ENCODE data around the gene FRY.

The FRY gene

GRCh38 chr13:32200741-32201140 lies 169.2 kb downstream of the FRY start:
- H3K36me3 ChIP-seq = no peaks in the 10 kb centered on the region
- DNase-seq = no peak
- TF ChIP-seq CTCF (IDR thresholded peaks at IDR 0.05; ENCODE audit: low read depth, low read length) = no peak

GRCh38 chr13:32201809-32202208 lies 170.2 kb downstream of the FRY start:
- no peak overlapping the region for H3K4me3 ChIP-seq (ENCODE audit: low read depth, low read length)
- no peaks in the 10 kb centered on the region for H3K36me3 ChIP-seq
- no peaks in the 10 kb centered on the region for H3K9me3 ChIP-seq (ENCODE audit: severe bottlenecking)
- no peaks in the 10 kb centered on the region for H3K27me3 ChIP-seq (ENCODE audit: insufficient read depth, low read depth, severe bottlenecking)
- no peak overlapping the region for H3K27ac ChIP-seq
- no peak for DNase-seq
- no peak for TF ChIP-seq CTCF (IDR thresholded peaks at IDR 0.05; ENCODE audit: low read depth, low read length)

More at GRCh38 chr13:32200741-32201140, 169.2 kb downstream of the FRY start:
- H3K4me3 ChIP-seq (ENCODE audit: low read depth, low read length) = no peak overlapping the region
- no peaks in the 10 kb centered on the region for H3K9me3 ChIP-seq (ENCODE audit: severe bottlenecking)
- H3K27ac ChIP-seq = no peak overlapping the region
- H3K27me3 ChIP-seq (ENCODE audit: insufficient read depth, low read depth, severe bottlenecking) = no peaks in the 10 kb centered on the region

GRCh38 chr13:32202268-32202667 lies 170.7 kb downstream of the FRY start:
- no peak for DNase-seq
- H3K36me3 ChIP-seq = no peaks in the 10 kb centered on the region
- TF ChIP-seq CTCF (IDR thresholded peaks at IDR 0.05; ENCODE audit: low read depth, low read length) = no peak
- no peaks in the 10 kb centered on the region for H3K9me3 ChIP-seq (ENCODE audit: severe bottlenecking)
- no peak overlapping the region for H3K4me3 ChIP-seq (ENCODE audit: low read depth, low read length)
- H3K27ac ChIP-seq = no peak overlapping the region
- no peaks in the 10 kb centered on the region for H3K27me3 ChIP-seq (ENCODE audit: insufficient read depth, low read depth, severe bottlenecking)

GRCh38 chr13:32203221-32203620 lies 171.6 kb downstream of the FRY start:
- no peak for TF ChIP-seq CTCF (IDR thresholded peaks at IDR 0.05; ENCODE audit: low read depth, low read length)
- H3K36me3 ChIP-seq = peaks cover 3% of the 10 kb centered on the region; the same call in 1 of the 2 replicates

GRCh38 chr13:32203736-32204135 lies 172.2 kb downstream of the FRY start:
- no peaks in the 10 kb centered on the region for H3K9me3 ChIP-seq (ENCODE audit: severe bottlenecking)
- H3K27me3 ChIP-seq (ENCODE audit: insufficient read depth, low read depth, severe bottlenecking) = no peaks in the 10 kb centered on the region
- no peak for DNase-seq
- no peak overlapping the region for H3K4me3 ChIP-seq (ENCODE audit: low read depth, low read length)
- no peak overlapping the region for H3K27ac ChIP-seq
- no peak for TF ChIP-seq CTCF (IDR thresholded peaks at IDR 0.05; ENCODE audit: low read depth, low read length)
- H3K36me3 ChIP-seq = peaks cover 4% of the 10 kb centered on the region; the same call in 1 of the 2 replicates

More at GRCh38 chr13:32203221-32203620, 171.6 kb downstream of the FRY start:
- Histone ChIP-seq H3K27ac (no peak overlapping the region), H3K27me3 (ENCODE audit: insufficient read depth, low read depth, severe bottlenecking) (no peaks in the 10 kb centered on the region), H3K4me3 (ENCODE audit: low read depth, low read length) (no peak overlapping the region), H3K9me3 (ENCODE audit: severe bottlenecking) (no peaks in the 10 kb centered on the region)
- DNase-seq = no peak

- no peaks in the 10 kb centered on the region for H3K9me3 ChIP-seq (ENCODE audit: severe bottlenecking)
- no peak overlapping the region for H3K4me3 ChIP-seq (ENCODE audit: low read depth, low read length)
- H3K27ac ChIP-seq = peak overlapping the region; percentile 60
- peak; percentile 27 for DNase-seq
- TF ChIP-seq CTCF (IDR thresholded peaks at IDR 0.05; ENCODE audit: low read depth, low read length) = no peak
- H3K36me3 ChIP-seq = peaks cover 4% of the 10 kb centered on the region
- no peaks in the 10 kb centered on the region for H3K27me3 ChIP-seq (ENCODE audit: insufficient read depth, low read depth, severe bottlenecking)
Observed at GRCh38 chr13:32205431-32206096, 174.0 kb downstream of the FRY start.

Measured in WERI-Rb-1 (cell line).